ENCODE measurements around the gene DOCK1. TPM values are rescaled to one million over a fixed set of nuclear protein-coding genes. Genes with fewer than 3 reads are reported as not detected.

The DOCK1 gene
- total RNA-seq, 1 experiment from 2014 or later, result 44.5 TPM

DNA sequence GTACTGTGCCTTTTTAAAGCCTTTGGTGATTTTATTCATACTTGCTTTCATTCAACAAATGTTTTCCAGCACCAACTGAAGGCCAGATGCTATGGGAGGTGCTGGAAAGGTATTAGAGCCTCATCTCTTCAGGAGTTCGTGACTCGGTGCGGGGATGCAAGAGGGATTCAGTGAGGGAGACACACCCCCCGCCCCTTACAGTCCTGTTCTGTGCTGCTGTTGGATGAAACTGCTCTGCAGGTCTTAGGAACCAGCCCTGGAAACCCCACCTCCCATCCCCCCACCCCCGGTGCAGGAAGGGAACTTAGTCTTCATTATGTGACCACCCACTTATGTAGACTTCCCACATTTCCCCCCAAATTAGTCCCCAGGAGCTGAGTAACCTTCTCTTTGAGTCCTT, 180.7 kb downstream of the DOCK1 start:
- Histone ChIP-seq H3K27me3 (ENCODE audit: control insufficient read depth, insufficient read depth, low read length) (no peaks in the 10 kb centered on the region), H3K4me3 (ENCODE audit: insufficient read depth, low read depth, low read length) (no peak overlapping the region), H3K36me3 (replicated peaks; ENCODE audit: control insufficient read depth, insufficient read depth, low read length) (no peaks in the 10 kb centered on the region)
- DNase-seq, result peak; percentile 60

DNA sequence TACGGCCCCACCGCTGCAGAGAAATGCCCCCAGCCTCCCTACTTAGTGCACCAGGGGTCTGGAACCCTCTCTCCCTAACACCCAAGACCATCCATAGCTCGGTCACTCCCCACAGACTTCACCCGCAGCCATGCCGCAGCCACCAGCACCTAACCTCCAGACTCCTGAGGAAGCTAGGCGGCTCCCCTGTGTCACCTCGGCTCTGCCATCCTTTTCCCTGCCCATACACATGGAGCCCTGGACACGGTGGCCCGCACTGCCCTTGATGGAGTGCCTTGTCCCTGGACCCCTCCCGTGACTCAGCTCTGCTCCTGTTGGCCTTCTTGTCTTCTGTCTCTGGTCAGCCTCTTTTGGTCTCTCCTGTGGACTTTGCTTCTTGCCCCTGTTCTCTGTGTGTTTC, 183.7 kb downstream of the DOCK1 start:
- no peak for DNase-seq
- H3K36me3 ChIP-seq (replicated peaks; ENCODE audit: control insufficient read depth, insufficient read depth, low read length), result no peaks in the 10 kb centered on the region
- H3K27me3 ChIP-seq (ENCODE audit: control insufficient read depth, insufficient read depth, low read length), result no peaks in the 10 kb centered on the region
- H3K4me3 ChIP-seq (ENCODE audit: insufficient read depth, low read depth, low read length), result no peak overlapping the region

DNA sequence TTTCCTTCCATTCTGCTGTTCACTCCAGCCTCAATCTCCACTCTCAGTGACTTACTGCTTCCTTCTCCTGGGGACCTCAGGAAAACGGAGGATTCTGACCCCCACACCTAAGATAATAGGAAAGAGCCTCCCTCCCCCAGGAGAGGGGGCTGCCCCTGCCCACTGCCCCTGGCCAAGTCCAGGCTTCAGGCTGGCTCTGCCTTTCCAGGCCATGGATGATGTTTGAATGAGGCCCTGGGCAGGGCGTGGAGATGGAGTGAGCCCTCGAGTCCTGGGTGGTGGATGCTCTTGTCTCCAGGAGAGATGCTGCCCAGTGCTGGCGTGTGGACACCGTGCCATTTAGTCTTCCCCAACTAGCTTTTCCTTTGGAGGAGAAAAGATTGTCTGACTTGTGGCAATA, 184.2 kb downstream of the DOCK1 start:
- Histone ChIP-seq H3K4me3 (ENCODE audit: insufficient read depth, low read depth, low read length) (no peak overlapping the region), H3K27me3 (ENCODE audit: control insufficient read depth, insufficient read depth, low read length) (no peaks in the 10 kb centered on the region), H3K36me3 (replicated peaks; ENCODE audit: control insufficient read depth, insufficient read depth, low read length) (no peaks in the 10 kb centered on the region)
- DNase-seq, result no peak

DNA sequence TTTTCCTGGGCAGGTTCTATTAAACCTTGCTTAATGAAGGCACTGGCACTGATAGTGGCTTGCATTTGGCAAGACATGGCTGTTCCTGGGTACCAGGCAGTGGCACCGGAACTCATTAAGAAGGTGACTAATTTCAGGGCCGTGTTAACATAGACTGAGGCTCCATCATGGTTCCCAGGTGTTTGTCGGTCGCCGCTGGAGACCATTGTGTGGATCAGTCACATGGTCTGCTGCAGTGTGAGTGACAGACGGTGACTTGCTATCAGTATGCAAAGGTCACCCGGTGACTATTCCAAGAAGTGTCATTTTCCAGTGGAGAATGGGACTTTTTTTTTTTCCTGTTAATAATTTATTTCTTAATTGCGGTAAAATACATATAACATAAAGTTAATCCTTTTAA, 184.9 kb downstream of the DOCK1 start:
- no peak for DNase-seq
- no peaks in the 10 kb centered on the region for H3K36me3 ChIP-seq (replicated peaks; ENCODE audit: control insufficient read depth, insufficient read depth, low read length)
- H3K4me3 ChIP-seq (ENCODE audit: insufficient read depth, low read depth, low read length), result no peak overlapping the region
- no peaks in the 10 kb centered on the region for H3K27me3 ChIP-seq (ENCODE audit: control insufficient read depth, insufficient read depth, low read length)

DNA sequence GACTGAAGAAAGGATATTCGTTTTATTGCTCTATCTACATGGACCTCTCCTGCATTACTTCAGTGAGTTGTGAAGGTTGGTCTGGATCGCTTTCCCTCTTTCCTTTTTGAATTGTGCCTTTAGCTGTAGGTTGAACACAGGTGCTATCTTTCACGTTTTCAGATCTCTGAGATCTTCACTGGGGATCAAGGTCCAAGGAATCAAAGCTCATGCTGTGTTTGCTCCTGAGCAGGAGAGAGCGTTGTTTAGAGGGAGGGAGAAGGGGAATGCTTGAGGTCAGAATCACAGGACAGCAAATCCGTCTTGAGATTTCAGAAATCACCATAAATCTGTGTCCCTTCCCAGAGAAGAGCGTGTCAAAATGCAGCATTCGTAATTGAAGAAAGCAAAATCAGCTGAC, 186.1 kb downstream of the DOCK1 start:
- H3K4me3 ChIP-seq (ENCODE audit: insufficient read depth, low read depth, low read length), result no peak overlapping the region
- no peaks in the 10 kb centered on the region for H3K27me3 ChIP-seq (ENCODE audit: control insufficient read depth, insufficient read depth, low read length)
- H3K36me3 ChIP-seq (replicated peaks; ENCODE audit: control insufficient read depth, insufficient read depth, low read length), result no peaks in the 10 kb centered on the region
- no peak for DNase-seq

DNA sequence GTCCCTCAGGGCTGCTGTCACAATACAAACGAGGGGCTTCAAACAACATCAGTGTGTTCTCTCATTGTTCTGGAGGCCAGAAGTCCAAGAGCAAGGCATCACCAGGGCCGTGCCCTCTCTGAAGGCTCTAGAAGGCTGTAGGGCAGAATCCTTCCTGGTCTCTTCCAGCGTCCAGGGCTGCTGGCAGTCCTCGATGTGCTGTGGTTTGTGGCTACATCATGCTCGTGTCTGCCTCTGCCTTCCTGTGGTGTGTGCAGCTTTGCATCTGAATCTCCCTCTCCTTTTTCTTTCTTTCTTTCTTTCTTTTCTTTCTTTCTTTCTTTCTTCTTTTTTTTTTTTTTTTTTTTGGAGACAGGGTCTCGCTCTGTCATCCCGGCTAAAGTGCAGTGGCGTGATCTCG, 187.7 kb downstream of the DOCK1 start:
- no peaks in the 10 kb centered on the region for H3K27me3 ChIP-seq (ENCODE audit: control insufficient read depth, insufficient read depth, low read length)
- no peaks in the 10 kb centered on the region for H3K36me3 ChIP-seq (replicated peaks; ENCODE audit: control insufficient read depth, insufficient read depth, low read length)
- no peak for DNase-seq
- H3K4me3 ChIP-seq (ENCODE audit: insufficient read depth, low read depth, low read length), result no peak overlapping the region

DNA sequence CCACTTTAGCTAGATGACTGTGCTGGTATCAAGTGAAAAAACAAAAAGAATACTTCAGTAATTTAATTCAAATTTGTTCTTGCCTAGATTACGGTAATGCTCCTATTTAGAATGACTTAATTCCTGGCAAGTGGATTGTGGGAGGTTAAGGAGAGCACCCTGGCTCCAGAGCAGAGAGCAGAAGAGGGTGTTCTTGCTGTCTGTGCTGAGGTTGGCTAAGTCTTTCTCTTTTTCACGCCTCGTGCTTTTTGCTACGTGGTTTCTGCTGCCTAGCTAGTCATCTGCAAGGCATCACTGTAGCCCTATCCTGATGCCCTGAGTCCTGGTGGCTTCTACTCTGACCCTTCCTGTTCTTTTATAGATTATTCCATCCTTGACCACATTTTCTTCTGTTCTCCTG, 189.8 kb downstream of the DOCK1 start:
- no peaks in the 10 kb centered on the region for H3K36me3 ChIP-seq (replicated peaks; ENCODE audit: control insufficient read depth, insufficient read depth, low read length)

DNA sequence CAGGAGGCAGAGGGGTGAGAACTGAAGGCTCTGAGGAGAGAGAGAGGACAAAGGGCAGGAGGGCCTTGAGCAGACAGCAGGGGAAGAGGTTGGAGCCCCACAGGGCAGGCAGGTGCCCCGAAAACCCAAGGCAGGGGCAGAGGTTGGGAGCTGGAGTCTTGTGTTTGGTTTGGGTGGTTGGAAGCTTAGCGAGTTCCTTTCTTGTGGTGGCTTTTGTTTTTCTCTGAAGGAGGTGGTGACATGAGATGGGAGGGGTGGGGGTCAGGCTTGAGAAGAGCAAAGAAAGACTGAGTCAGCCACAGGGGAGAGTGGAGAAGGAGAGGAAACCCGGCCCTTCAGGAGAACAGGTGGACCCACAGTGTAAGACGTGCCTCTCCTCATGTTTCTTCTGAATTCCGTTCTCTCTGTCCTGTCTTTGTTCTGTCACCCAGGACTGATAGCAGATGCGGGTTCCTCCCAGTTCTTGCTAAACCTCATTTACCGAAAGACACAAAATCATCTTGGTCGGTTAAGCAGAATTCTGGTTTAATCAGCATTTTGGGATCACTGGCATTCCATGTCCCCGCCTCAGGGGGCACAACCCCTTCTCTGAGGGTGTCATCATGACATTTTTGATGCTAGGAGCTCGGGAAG, 195.9 kb downstream of the DOCK1 start:
- no peaks in the 10 kb centered on the region for H3K27me3 ChIP-seq (ENCODE audit: control insufficient read depth, insufficient read depth, low read length)
- no peak for DNase-seq
- H3K36me3 ChIP-seq (replicated peaks; ENCODE audit: control insufficient read depth, insufficient read depth, low read length), result no peaks in the 10 kb centered on the region; the same call in 1 of the 2 replicates
- no peak overlapping the region for H3K4me3 ChIP-seq (ENCODE audit: insufficient read depth, low read depth, low read length)

More for the DNA sequence above, 189.8 kb downstream of the DOCK1 start:
- no peak for DNase-seq
- Histone ChIP-seq H3K4me3 (ENCODE audit: insufficient read depth, low read depth, low read length) (no peak overlapping the region), H3K27me3 (ENCODE audit: control insufficient read depth, insufficient read depth, low read length) (no peaks in the 10 kb centered on the region)

DNA sequence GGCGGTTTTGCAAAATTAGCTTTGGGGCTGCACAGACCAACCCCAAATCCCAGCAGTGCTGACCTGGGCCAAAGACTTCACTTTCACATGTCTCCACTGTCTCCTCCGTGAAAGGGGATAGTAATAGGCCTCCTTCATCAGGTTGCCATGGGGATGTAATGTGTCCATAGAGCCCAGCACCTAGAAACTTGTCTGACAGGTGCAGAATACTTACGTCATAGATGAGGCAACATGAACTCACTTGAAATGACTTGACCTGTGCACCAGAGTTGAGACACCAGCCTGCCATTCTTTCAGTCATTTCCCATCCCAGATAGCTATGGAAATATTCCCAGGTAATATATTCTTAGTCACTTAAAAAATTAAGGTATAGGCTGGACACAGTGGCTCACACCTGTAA, 196.9 kb downstream of the DOCK1 start:
- Histone ChIP-seq H3K27me3 (ENCODE audit: control insufficient read depth, insufficient read depth, low read length) (no peaks in the 10 kb centered on the region), H3K4me3 (ENCODE audit: insufficient read depth, low read depth, low read length) (no peak overlapping the region), H3K36me3 (replicated peaks; ENCODE audit: control insufficient read depth, insufficient read depth, low read length) (no peaks in the 10 kb centered on the region; the same call in 1 of the 2 replicates)
- DNase-seq, result no peak

DNA sequence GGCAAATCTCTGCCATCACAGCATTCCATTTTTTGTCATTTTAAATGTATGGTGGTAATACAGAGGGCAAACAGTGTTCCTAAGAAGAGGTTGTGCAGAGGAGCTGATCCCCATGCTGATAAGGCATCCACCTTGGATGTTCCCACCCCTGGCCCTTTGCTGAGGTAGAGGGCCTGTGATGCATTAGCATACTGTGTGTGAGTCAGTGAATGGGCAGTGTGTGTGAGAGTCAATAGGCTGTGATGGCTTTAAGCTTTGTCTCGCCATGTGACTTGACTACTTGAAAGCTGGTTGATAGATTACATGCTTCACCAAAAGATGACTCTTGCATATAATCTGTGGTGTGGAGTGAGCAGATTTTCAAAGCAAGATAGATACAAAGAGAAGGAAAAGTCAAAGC, 209.9 kb downstream of the DOCK1 start:
- no peak overlapping the region for H3K4me3 ChIP-seq (ENCODE audit: insufficient read depth, low read depth, low read length)
- peaks cover 3% of the 10 kb centered on the region for H3K36me3 ChIP-seq (replicated peaks; ENCODE audit: control insufficient read depth, insufficient read depth, low read length)
- no peaks in the 10 kb centered on the region for H3K27me3 ChIP-seq (ENCODE audit: control insufficient read depth, insufficient read depth, low read length)
- no peak for DNase-seq

DNA sequence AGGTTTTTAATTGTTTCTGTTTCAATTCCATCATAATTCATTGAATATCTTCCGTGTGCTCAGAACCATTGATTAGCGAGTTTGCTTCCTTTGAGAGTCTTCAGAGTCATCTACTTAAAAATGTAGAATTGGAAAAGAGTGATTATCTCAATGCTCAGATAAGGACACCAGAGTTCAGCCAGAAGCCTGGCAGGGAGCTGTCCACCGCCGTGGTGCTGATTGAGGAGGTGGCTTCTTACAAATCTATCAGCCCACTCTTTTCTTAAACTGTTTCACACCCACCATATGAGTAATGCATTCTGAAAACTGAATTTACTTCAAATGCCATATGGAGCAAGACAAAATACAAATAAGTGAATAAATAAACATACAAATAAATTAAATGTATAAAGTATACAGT, 211.9 kb downstream of the DOCK1 start:
- Histone ChIP-seq H3K36me3 (replicated peaks; ENCODE audit: control insufficient read depth, insufficient read depth, low read length) (no peaks in the 10 kb centered on the region; the same call in none of the 2 replicates), H3K27me3 (ENCODE audit: control insufficient read depth, insufficient read depth, low read length) (no peaks in the 10 kb centered on the region), H3K4me3 (ENCODE audit: insufficient read depth, low read depth, low read length) (no peak overlapping the region)
- DNase-seq, result peak; percentile 65

DNA sequence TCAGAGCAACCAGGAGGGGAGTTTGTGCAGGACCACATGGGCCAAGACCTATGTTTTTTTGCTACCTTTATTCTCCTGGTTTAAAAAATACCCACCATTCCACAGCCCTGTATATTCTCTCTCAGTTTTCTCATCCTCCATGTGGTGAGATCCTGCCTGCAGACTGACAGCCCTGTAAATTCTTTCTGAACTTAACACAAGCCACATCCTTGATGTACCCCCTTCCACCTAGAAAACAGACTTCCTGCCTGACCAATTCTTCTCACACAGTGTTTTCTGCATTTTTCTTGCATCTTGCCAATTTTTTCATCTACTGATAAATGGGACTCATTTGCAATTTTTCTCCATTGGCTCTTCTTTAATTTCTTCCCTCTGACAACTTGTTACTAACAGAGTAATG, 212.8 kb downstream of the DOCK1 start:
- H3K27me3 ChIP-seq (ENCODE audit: control insufficient read depth, insufficient read depth, low read length), result no peaks in the 10 kb centered on the region
- no peaks in the 10 kb centered on the region; the same call in none of the 2 replicates for H3K36me3 ChIP-seq (replicated peaks; ENCODE audit: control insufficient read depth, insufficient read depth, low read length)
- H3K4me3 ChIP-seq (ENCODE audit: insufficient read depth, low read depth, low read length), result no peak overlapping the region
- DNase-seq, result no peak

DNA sequence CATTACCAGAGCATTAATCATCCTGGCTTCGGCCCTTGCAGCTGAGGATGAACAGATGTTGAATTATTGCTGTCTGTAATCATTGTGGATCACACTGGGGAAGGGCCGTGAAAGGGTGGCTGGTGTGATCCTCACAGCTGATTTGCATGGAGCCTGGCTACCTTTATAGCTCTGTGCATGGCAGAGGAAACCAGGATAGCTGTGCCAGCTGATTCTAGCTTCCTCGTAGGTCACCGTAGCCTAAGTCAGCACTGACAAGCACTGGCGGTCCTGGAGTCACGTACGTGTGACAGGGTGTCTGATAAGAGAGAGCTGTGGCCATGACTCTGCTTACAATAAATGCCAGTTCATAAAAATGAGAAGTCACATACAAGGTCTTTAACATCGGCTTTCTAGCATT, 214.7 kb downstream of the DOCK1 start:
- H3K36me3 ChIP-seq (replicated peaks; ENCODE audit: control insufficient read depth, insufficient read depth, low read length), result no peaks in the 10 kb centered on the region; the same call in 1 of the 2 replicates
- H3K4me3 ChIP-seq (ENCODE audit: insufficient read depth, low read depth, low read length), result no peak overlapping the region
- H3K27me3 ChIP-seq (ENCODE audit: control insufficient read depth, insufficient read depth, low read length), result no peaks in the 10 kb centered on the region
- DNase-seq, result no peak

DNA sequence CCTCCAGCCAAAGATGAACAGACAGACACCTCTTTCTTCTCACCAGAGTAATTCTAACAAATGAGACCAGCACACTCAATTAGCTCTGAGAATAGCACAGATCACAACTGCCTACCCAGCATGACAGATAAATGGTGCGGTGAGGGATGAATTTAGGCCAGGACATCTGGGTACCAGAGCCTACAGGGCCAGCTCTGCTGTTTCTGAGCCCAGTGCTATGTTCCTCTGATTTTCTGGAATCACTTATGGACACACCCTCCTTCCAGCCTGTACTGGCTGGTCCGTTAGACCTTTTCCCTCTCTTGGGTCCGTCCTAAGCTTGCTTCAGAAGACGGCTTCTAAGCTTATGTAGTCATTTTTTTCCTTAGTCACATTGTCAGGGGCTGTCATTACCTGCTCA, 217.6 kb downstream of the DOCK1 start:
- H3K4me3 ChIP-seq (ENCODE audit: insufficient read depth, low read depth, low read length), result no peak overlapping the region
- H3K36me3 ChIP-seq (replicated peaks; ENCODE audit: control insufficient read depth, insufficient read depth, low read length), result no peaks in the 10 kb centered on the region; the same call in none of the 2 replicates
- no peak for DNase-seq

DNA sequence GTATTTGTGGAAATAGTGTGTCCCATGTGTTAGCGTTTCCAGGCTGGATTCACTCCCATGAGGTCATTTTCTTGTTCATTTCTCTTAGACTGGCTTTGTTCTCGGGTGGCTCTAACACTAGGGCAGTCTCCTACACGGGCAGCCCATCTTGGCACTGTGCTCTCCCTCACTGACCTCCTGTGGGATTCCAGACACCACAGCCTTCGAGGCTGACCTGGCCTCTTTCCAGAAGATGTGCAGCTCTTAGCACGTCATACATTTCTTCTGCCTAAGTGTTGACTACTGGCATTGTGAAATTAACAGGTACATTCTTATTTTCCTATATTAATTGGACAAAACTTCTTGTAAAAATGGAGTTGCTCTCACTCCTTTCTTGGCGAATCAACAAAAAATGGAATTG, 218.4 kb downstream of the DOCK1 start:
- no peaks in the 10 kb centered on the region; the same call in none of the 2 replicates for H3K36me3 ChIP-seq (replicated peaks; ENCODE audit: control insufficient read depth, insufficient read depth, low read length)
- no peak for DNase-seq
- H3K4me3 ChIP-seq (ENCODE audit: insufficient read depth, low read depth, low read length), result no peak overlapping the region
- H3K27me3 ChIP-seq (ENCODE audit: control insufficient read depth, insufficient read depth, low read length), result no peaks in the 10 kb centered on the region

More for the DNA sequence above, 217.6 kb downstream of the DOCK1 start:
- no peaks in the 10 kb centered on the region for H3K27me3 ChIP-seq (ENCODE audit: control insufficient read depth, insufficient read depth, low read length)

DNA sequence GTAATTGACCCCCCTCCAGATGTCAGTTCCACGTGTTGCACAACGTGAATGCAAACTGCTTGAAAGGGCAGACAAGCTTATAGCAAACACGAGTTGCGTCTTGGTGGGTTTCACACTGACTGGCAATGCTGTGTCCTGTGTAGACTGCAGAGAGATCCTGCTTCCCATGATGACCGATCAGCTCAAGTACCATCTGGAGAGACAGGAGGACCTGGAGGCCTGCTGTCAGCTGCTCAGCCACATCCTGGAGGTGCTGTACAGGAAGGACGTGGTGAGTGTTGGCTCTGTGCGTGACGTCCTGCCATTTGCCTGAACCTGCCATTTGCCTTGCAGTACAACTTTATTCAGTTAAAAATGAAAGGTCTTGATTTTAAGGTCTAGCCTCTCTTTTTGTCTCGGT, 220.1 kb downstream of the DOCK1 start:
- Histone ChIP-seq H3K36me3 (replicated peaks; ENCODE audit: control insufficient read depth, insufficient read depth, low read length) (peaks cover 1% of the 10 kb centered on the region), H3K4me3 (ENCODE audit: insufficient read depth, low read depth, low read length) (no peak overlapping the region), H3K27me3 (ENCODE audit: control insufficient read depth, insufficient read depth, low read length) (no peaks in the 10 kb centered on the region)
- no peak for DNase-seq

Measured in H7 (cell line).